ENCODE results near the gene HOXA1. TPM values are rescaled to one million over a fixed set of nuclear protein-coding genes. Genes with fewer than 3 reads are reported as not detected.

The HOXA1 gene
- polyA plus RNA-seq, 1 experiment, result 2.9 TPM

- H3K9me3 ChIP-seq (ENCODE audit: control insufficient read depth, insufficient read depth, low read length), result peaks cover 4% of the 10 kb centered on the region; the same call in 1 of the 2 replicates
- ChIA-PET POLR2A (interaction anchor here (0.8 to 2.6 kb wide), 2 partner anchors 17 to 21 kb away, joined by 3 to 5 read pairs; no protein-coding TSS in a partner anchor), CTCF (interaction anchor here (1.0 to 2.3 kb wide), 7 partner anchors 14 to 412 kb away, joined by 3 to 9 read pairs (median 4); partner anchors contain the start of gene HOXA5)
- no peak for TF ChIP-seq CTCF (IDR thresholded peaks at IDR 0.05; ENCODE audit: low read depth, low read length)
- no peak overlapping the region for H3K4me3 ChIP-seq (ENCODE audit: low read depth, low read length)
- H3K27ac ChIP-seq (ENCODE audit: low read depth, low read length), result no peak overlapping the region
- no peaks in the 10 kb centered on the region for H3K27me3 ChIP-seq (ENCODE audit: control insufficient read depth, insufficient read depth, low read length)
- DNase-seq (ENCODE audit: low read depth, low spot score), result no peak
Measured at GRCh38 chr7:27094304-27095049, 1.3 kb downstream of the HOXA1 start.

GRCh38 chr7:27093184-27093895 is 2.5 kb downstream of the HOXA1 start:
- no peaks in the 10 kb centered on the region for H3K27me3 ChIP-seq (ENCODE audit: control insufficient read depth, insufficient read depth, low read length)
- POLR2A ChIA-PET, result interaction anchor here (0.6 to 0.8 kb wide), 2 partner anchors 18 to 227 kb away, joined by 3 read pairs; no protein-coding TSS in a partner anchor
- peaks cover 6% of the 10 kb centered on the region for H3K9me3 ChIP-seq (ENCODE audit: control insufficient read depth, insufficient read depth, low read length)
- H3K27ac ChIP-seq (ENCODE audit: low read depth, low read length), result no peak overlapping the region
- DNase-seq (ENCODE audit: low read depth, low spot score), result no peak
- no peak for TF ChIP-seq CTCF (IDR thresholded peaks at IDR 0.05; ENCODE audit: low read depth, low read length)
- H3K4me3 ChIP-seq (ENCODE audit: low read depth, low read length), result no peak overlapping the region
- CTCF ChIA-PET, result interaction anchor here (0.6 to 2.3 kb wide), 7 partner anchors 13 to 426 kb away, joined by 3 to 9 read pairs (median 3); partner anchors contain the start of gene HOXA5

- H3K27ac ChIP-seq (ENCODE audit: low read depth, low read length), result no peak overlapping the region
- H3K4me3 ChIP-seq (ENCODE audit: low read depth, low read length), result no peak overlapping the region
- DNase-seq (ENCODE audit: low read depth, low spot score), result no peak
- H3K27me3 ChIP-seq (ENCODE audit: control insufficient read depth, insufficient read depth, low read length), result no peaks in the 10 kb centered on the region
- ChIA-PET CTCF (interaction anchor here (0.6 to 2.3 kb wide), 4 partner anchors 51 to 425 kb away, joined by 3 to 9 read pairs (median 4); partner anchors contain the start of gene HOXA5), POLR2A (interaction anchor here (0.6 kb wide), 1 partner anchor 226 kb away, joined by 3 read pairs; no protein-coding TSS in a partner anchor)
- H3K9me3 ChIP-seq (ENCODE audit: control insufficient read depth, insufficient read depth, low read length), result peaks cover 8% of the 10 kb centered on the region
- no peak for TF ChIP-seq CTCF (IDR thresholded peaks at IDR 0.05; ENCODE audit: low read depth, low read length)
Measured at GRCh38 chr7:27092819-27093110, 3.0 kb downstream of the HOXA1 start.

- Histone ChIP-seq H3K4me3 (ENCODE audit: low read depth, low read length) (no peak overlapping the region), H3K27me3 (ENCODE audit: control insufficient read depth, insufficient read depth, low read length) (no peaks in the 10 kb centered on the region), H3K27ac (ENCODE audit: low read depth, low read length) (no peak overlapping the region), H3K9me3 (ENCODE audit: control insufficient read depth, insufficient read depth, low read length) (peaks cover 10% of the 10 kb centered on the region)
- DNase-seq (ENCODE audit: low read depth, low spot score), result no peak
- CTCF ChIA-PET, result interaction anchor here (1.0 to 1.4 kb wide), 3 partner anchors 238 to 425 kb away, joined by 3 to 5 read pairs (median 4); no protein-coding TSS in a partner anchor
- POLR2A ChIA-PET, result no interaction called here
- TF ChIP-seq CTCF (IDR thresholded peaks at IDR 0.05; ENCODE audit: low read depth, low read length), result no peak
Measured at GRCh38 chr7:27091941-27092818, 3.6 kb downstream of the HOXA1 start.

All from AG04450 (cell line).